Adrenal gland (tissue), 5 donors: ENCODE measurements around the gene EFHD1.

ENCODE experiments used
- POLR2A ChIP-seq, 2 donors: fragments of 450-650 bp; IDR thresholded peaks; one replicate each; pipeline ENCODE4 v1.6.1; 2017; ENCODE audit warnings: antibody characterized with exemption in 2 of 2, mild to moderate bottlenecking in 2 of 2, moderate library complexity in 1 of 2
- TF ChIP-seq, protein P1 (sequence below), 6 experiments: fragments of 450-650 bp in 4 of 6; fragments of 200-600 bp in 2 of 6; sonication (generic) in 1 of 6; IDR thresholded peaks; 1 replicate in 5 of 6; 2 replicates in 1 of 6; pipeline versions ENCODE4 v1.5.1 to v1.8.0; 2016 to 2021; ENCODE audit warnings: antibody characterized with exemption in 6 of 6, mild to moderate bottlenecking in 2 of 6, moderate library complexity in 1 of 6
- donor health status: DM: no; HTN: no; CAD: no.

DNA sequence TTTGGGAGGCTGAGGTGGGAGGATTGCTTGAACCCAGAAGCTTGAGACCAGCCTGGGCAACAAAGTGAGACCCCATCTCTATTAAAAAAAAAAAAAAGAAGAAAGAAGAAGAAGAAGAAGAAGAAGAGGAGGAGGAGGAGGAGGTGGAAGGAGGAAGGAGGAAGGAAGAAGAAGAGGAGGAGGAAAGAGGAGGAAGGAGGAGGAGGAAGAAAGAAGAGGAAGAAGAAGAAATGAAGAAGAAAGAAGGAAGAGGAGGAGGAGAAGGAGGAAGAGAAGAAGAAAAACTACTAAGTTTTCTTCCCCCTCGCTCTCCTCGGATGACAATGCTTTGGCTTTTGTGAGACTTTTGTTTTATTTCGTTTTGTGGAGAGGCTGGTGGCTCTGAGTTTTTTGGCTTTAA lies 30.1 kb upstream of the EFHD1 start:
- no peak for TF ChIP-seq POLR2A (IDR thresholded peaks at IDR 0.05)
- TF ChIP-seq, protein P1, sequence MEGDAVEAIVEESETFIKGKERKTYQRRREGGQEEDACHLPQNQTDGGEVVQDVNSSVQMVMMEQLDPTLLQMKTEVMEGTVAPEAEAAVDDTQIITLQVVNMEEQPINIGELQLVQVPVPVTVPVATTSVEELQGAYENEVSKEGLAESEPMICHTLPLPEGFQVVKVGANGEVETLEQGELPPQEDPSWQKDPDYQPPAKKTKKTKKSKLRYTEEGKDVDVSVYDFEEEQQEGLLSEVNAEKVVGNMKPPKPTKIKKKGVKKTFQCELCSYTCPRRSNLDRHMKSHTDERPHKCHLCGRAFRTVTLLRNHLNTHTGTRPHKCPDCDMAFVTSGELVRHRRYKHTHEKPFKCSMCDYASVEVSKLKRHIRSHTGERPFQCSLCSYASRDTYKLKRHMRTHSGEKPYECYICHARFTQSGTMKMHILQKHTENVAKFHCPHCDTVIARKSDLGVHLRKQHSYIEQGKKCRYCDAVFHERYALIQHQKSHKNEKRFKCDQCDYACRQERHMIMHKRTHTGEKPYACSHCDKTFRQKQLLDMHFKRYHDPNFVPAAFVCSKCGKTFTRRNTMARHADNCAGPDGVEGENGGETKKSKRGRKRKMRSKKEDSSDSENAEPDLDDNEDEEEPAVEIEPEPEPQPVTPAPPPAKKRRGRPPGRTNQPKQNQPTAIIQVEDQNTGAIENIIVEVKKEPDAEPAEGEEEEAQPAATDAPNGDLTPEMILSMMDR (IDR thresholded peaks at IDR 0.05), result no peak
